Endothelial cell of umbilical vein (primary cell): ENCODE measurements around the gene MINDY4. TPM values are rescaled to one million over a fixed set of nuclear protein-coding genes. Genes with fewer than 3 reads are reported as not detected.

Experiments used
- BruUV-seq: library from RNA; stranded (reverse); fragments of 400-500 nt; replicated peaks from 2 replicates; lab custom pipeline; 2021; lab: Mats Ljungman, UMichigan
- CTCF ChIA-PET: fragments of 300-600, 350-600 bp; sonication (Branson Sonifier 250); formaldehyde crosslinking; loops from one replicate; lab custom pipeline; 2021; ENCODE audit warnings: antibody characterized with exemption, inconsistent platforms; lab: Charles Lee
- POLR2A ChIA-PET: fragments of 300-600, 350-600 bp; sonication (Branson Sonifier 250); formaldehyde crosslinking; loops from one replicate; lab custom pipeline; 2021; ENCODE audit warnings: antibody characterized with exemption, inconsistent platforms; lab: Charles Lee
- DNase-seq: peaks from one replicate; pipeline ENCODE4 v3.0.0-alpha.2; 2011; ENCODE audit warnings: low read depth, low spot score
- FAIRE-seq: peaks from 2 replicates; lab custom pipeline; 2011; peaks lifted over from hg19 to GRCh38; lab: Jason Lieb, UNC
- H2AFZ ChIP-seq: 2 replicates; pipeline ENCODE4 v1.6.0; 2012; ENCODE audit warnings: low read depth, low read length, control low read depth, inconsistent platforms
- H3K27ac ChIP-seq: 2 replicates; pipeline ENCODE4 v1.5.1; 2011; ENCODE audit warnings: low read depth, mild to moderate bottlenecking, control low read depth, low read length, moderate library complexity; ENCODE audit not compliant: insufficient read depth
- H3K27me3 ChIP-seq, 2 experiments: 2 replicates each; pipeline versions ENCODE4 v1.6.0 to v1.6.1; 2011; ENCODE audit warnings: low read length in 2 of 2, mixed read lengths in 1 of 2; ENCODE audit not compliant: control insufficient read depth in 2 of 2, insufficient read depth in 2 of 2
- H3K36me3 ChIP-seq, 2 experiments: 2 replicates in 1 of 2; 3 replicates in 1 of 2; pipeline ENCODE4 v1.5.1; 2011; ENCODE audit warnings: low read length in 2 of 2, mild to moderate bottlenecking in 1 of 2, moderate library complexity in 1 of 2; ENCODE audit not compliant: control insufficient read depth in 2 of 2, insufficient read depth in 2 of 2; ENCODE audit errors: extremely low read depth in 1 of 2
- H3K4me1 ChIP-seq: 3 replicates; pipeline ENCODE4 v1.5.1; 2011; ENCODE audit warnings: mild to moderate bottlenecking, low read length; ENCODE audit not compliant: control insufficient read depth, insufficient read depth; ENCODE audit errors: extremely low read depth
- H3K4me2 ChIP-seq: 2 replicates; pipeline ENCODE4 v1.6.1; 2011; ENCODE audit warnings: low read length, control low read depth, mixed read lengths; ENCODE audit not compliant: insufficient read depth
- H3K4me3 ChIP-seq, 3 experiments: fragments of 200-600 bp in 1 of 3; sonication (generic), shearing (Covaris generic) in 1 of 3; replicated peaks in 1 of 3; 2 replicates each; pipeline ENCODE4 v1.5.1; 2011 to 2016; ENCODE audit warnings: control low read depth in 3 of 3, low read length in 3 of 3, mild to moderate bottlenecking in 2 of 3, inconsistent platforms in 1 of 3, low read depth in 1 of 3, moderate library complexity in 1 of 3; ENCODE audit not compliant: insufficient read depth in 1 of 3
- H3K79me2 ChIP-seq: 2 replicates; pipeline ENCODE4 v1.6.0; 2012; ENCODE audit warnings: low read length, inconsistent platforms; ENCODE audit not compliant: control insufficient read depth, insufficient read depth
- H3K9ac ChIP-seq: replicated peaks from 2 replicates; pipeline ENCODE3; 2011; ENCODE audit warnings: low read length, control low read depth; ENCODE audit not compliant: insufficient read depth; ENCODE audit errors: extremely low read depth
- H3K9me1 ChIP-seq: replicated peaks from 3 replicates; pipeline ENCODE4 v1.6.0; 2011; ENCODE audit warnings: mild to moderate bottlenecking, low read length; ENCODE audit not compliant: control insufficient read depth, insufficient read depth; ENCODE audit errors: extremely low read depth
- H3K9me3 ChIP-seq: replicated peaks from 2 replicates; pipeline ENCODE4 v1.5.1; 2012; ENCODE audit warnings: low read length, inconsistent platforms; ENCODE audit not compliant: control insufficient read depth, insufficient read depth
- H4K20me1 ChIP-seq: replicated peaks from 2 replicates; pipeline ENCODE3; 2011; ENCODE audit warnings: mild to moderate bottlenecking, low read length; ENCODE audit not compliant: control insufficient read depth, insufficient read depth; ENCODE audit errors: extremely low read depth
- EZH2 ChIP-seq: IDR thresholded peaks from 2 replicates; pipeline ENCODE4 v1.6.1; 2012; ENCODE audit warnings: borderline replicate concordance, low read depth, mild to moderate bottlenecking, moderate library complexity, low read length, inconsistent platforms; ENCODE audit not compliant: severe bottlenecking
- FOS ChIP-seq: IDR thresholded peaks from 2 replicates; pipeline ENCODE4 v1.6.1; 2011; ENCODE audit warnings: mild to moderate bottlenecking, low read length, moderate library complexity, borderline replicate concordance; ENCODE audit not compliant: insufficient read depth
- GATA2 ChIP-seq: IDR thresholded peaks from 2 replicates; pipeline ENCODE4 v1.7.0; 2011; ENCODE audit warnings: low read depth, mild to moderate bottlenecking, moderate library complexity, mixed read lengths, low read length; ENCODE audit not compliant: insufficient read length, insufficient read depth
- JUN ChIP-seq: IDR thresholded peaks from 2 replicates; pipeline ENCODE4 v1.6.1; 2011; ENCODE audit warnings: borderline replicate concordance, low read depth; ENCODE audit not compliant: insufficient read length, insufficient read depth
- MYC ChIP-seq: IDR thresholded peaks from one replicate; pipeline ENCODE4 v1.6.1; 2011; ENCODE audit warnings: mild to moderate bottlenecking, low read depth, low read length
- POLR2A ChIP-seq: IDR thresholded peaks from 2 replicates; pipeline ENCODE4 v1.6.1; 2012; ENCODE audit warnings: low read depth, mild to moderate bottlenecking, control low read depth, low read length
- POLR2AphosphoS5 ChIP-seq: IDR thresholded peaks from 2 replicates; pipeline ENCODE4 v1.6.1; 2012; ENCODE audit warnings: low read depth, mild to moderate bottlenecking, control low read depth, low read length, moderate library complexity; ENCODE audit not compliant: insufficient read depth
- dilution Hi-C: fragments of 300-500 bp; cut with MboI; formaldehyde crosslinking; loops from one replicate; pipeline ENCODE4 v1.15.0; 2019; ENCODE audit warnings: low sequenced_read_pairs; ENCODE audit not compliant: extremely low pct_ligation_motif_present
- intact Hi-C: fragments of 100-400 bp; cut with micrococcal nuclease; formaldehyde crosslinking; loops from one replicate; pipeline ENCODE4 v1.10.0; 2022
- polyA plus RNA-seq, 4 experiments: library from polyadenylated mRNA; depleted of rRNA in 3 of 4; stranded (reverse) in 3 of 4; unstranded in 1 of 4; fragments of >200 nt; gene quantifications; 2 replicates each; pipeline versions ENCODE4 v1.2.1 to v1.2.3, GENCODE V29; 2011 to 2012; ENCODE audit warnings: missing spikeins in 1 of 4
- total RNA-seq: library from RNA; stranded (reverse); gene quantifications from 2 replicates; pipeline ENCODE4 v1.2.3, GENCODE V29; 2021
- TF ChIP-seq, protein P1 (sequence below), 2 donors: IDR thresholded peaks; 1 replicate in 1 of 2; 2 replicates in 1 of 2; pipeline ENCODE4 v1.5.1; 2011; ENCODE audit warnings: low read length in 2 of 2, mild to moderate bottlenecking in 2 of 2, moderate library complexity in 2 of 2, control low read depth in 1 of 2, inconsistent platforms in 1 of 2, low read depth in 1 of 2; ENCODE audit not compliant: insufficient read depth in 1 of 2; ENCODE audit errors: extremely low read depth in 1 of 2
- TF ChIP-seq, protein P2 (sequence below): IDR thresholded peaks from 2 replicates; pipeline ENCODE4 v1.6.1; 2011; ENCODE audit not compliant: insufficient read depth, insufficient read length

Gene MINDY4
- total and polyA plus RNA-seq, 2 donors (not counting 3 experiments of a cell fraction or from before 2014, with no cell fraction given) = 2.2 to 4.7 TPM

DNA sequence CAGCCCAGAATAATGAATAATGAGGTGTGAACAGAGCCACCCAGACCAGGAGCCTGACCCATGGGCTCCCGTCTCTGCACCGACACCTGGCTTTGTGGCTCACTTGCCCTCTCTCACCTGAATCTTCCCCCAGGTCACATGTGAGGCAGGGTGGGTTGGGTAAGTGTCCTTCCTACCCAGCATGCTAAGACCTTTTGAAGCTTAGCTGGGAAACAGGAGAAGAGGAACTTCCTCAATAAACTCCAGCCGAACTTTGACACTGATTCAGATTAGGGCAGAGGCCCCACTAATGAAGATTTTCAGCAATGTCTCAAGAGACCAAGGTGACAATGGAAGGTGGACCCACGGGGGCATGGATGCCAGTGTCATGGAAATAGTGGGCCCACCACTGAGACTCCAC is 93.9 kb downstream of the MINDY4 start:
- no peak overlapping the region for H3K4me3 ChIP-seq
- no peaks in the 10 kb centered on the region for H3K79me2 ChIP-seq
- no peaks in the 10 kb centered on the region for H3K36me3 ChIP-seq
- DNase-seq (no peak), FAIRE-seq (no peak)
- no peaks in the 10 kb centered on the region for H3K27me3 ChIP-seq
- no peak for TF ChIP-seq MYC
- no peak for TF ChIP-seq FOS
- no peak for TF ChIP-seq GATA2
- no peak for TF ChIP-seq JUN
- TF ChIP-seq EZH2 = no peak
- TF ChIP-seq, protein P1, sequence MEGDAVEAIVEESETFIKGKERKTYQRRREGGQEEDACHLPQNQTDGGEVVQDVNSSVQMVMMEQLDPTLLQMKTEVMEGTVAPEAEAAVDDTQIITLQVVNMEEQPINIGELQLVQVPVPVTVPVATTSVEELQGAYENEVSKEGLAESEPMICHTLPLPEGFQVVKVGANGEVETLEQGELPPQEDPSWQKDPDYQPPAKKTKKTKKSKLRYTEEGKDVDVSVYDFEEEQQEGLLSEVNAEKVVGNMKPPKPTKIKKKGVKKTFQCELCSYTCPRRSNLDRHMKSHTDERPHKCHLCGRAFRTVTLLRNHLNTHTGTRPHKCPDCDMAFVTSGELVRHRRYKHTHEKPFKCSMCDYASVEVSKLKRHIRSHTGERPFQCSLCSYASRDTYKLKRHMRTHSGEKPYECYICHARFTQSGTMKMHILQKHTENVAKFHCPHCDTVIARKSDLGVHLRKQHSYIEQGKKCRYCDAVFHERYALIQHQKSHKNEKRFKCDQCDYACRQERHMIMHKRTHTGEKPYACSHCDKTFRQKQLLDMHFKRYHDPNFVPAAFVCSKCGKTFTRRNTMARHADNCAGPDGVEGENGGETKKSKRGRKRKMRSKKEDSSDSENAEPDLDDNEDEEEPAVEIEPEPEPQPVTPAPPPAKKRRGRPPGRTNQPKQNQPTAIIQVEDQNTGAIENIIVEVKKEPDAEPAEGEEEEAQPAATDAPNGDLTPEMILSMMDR (IDR thresholded peaks at IDR 0.05; ENCODE audit: extremely low read depth in 1 of 2, insufficient read depth in 1 of 2, low read depth in 1 of 2, low read length in 2 of 2) = no peak
- TF ChIP-seq, protein P2, sequence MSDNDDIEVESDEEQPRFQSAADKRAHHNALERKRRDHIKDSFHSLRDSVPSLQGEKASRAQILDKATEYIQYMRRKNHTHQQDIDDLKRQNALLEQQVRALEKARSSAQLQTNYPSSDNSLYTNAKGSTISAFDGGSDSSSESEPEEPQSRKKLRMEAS = no peak
- TF ChIP-seq POLR2AphosphoS5 = no peak
- TF ChIP-seq POLR2A = no peak
- ChIA-PET CTCF (no interaction called here), POLR2A (no interaction called here)
- H3K9me1 ChIP-seq = no peaks in the 10 kb centered on the region
- intact Hi-C loops = no loop called here
- H3K9me3 ChIP-seq = no peaks in the 10 kb centered on the region
- no peak overlapping the region for H3K27ac ChIP-seq
- H2AFZ ChIP-seq = no peak overlapping the region
- H3K4me2 ChIP-seq = no peak overlapping the region
- no peak overlapping the region for H3K9ac ChIP-seq
- dilution Hi-C loops = no loop called here
- no peaks in the 10 kb centered on the region for H4K20me1 ChIP-seq
- H3K4me1 ChIP-seq = peaks cover 12% of the 10 kb centered on the region
- BruUV-seq = no TSS peak
